Aorta (tissue), 5 donors: Measurements from ENCODE around the gene JMJD6. TPM values are rescaled to one million over a fixed set of nuclear protein-coding genes. Genes with fewer than 3 reads are reported as not detected.
A peak's percentile ranks its signal among the peaks of the same experiment; 100 is the strongest.
"Not testable (repeated sequence)": the region's sequence is repeated elsewhere in the genome, so short reads cannot be mapped to it uniquely, and the experiment has no call there.

Experiments used
- ATAC-seq: fragments of 200-7000 bp; cut with Tn5 transposase; one replicate; pipeline ENCODE4 v1.9.1; 2022; ENCODE audit warnings: moderate library complexity; ENCODE audit not compliant: low FRiP score
- DNase-seq, 2 donors: peaks; one replicate each; pipeline ENCODE4 v3.0.0-alpha.2; 2020
- H3K27ac ChIP-seq, 2 donors: one replicate each; pipeline ENCODE4 v1.5.1; 2013; ENCODE audit warnings: low read length in 2 of 2, mild to moderate bottlenecking in 2 of 2, moderate library complexity in 2 of 2, control low read depth in 1 of 2, inconsistent platforms in 1 of 2, low read depth in 1 of 2
- H3K27me3 ChIP-seq, 2 donors: one replicate each; pipeline ENCODE4 v1.6.1; 2013; ENCODE audit warnings: control low read depth in 1 of 2, low read length in 1 of 2, mild to moderate bottlenecking in 1 of 2, moderate library complexity in 1 of 2; ENCODE audit not compliant: insufficient read depth in 2 of 2, control insufficient read depth in 1 of 2
- H3K36me3 ChIP-seq, 2 donors: one replicate each; pipeline ENCODE4 v1.6.1; 2013; ENCODE audit warnings: control low read depth in 1 of 2, low read length in 1 of 2, mild to moderate bottlenecking in 1 of 2; ENCODE audit not compliant: insufficient read depth in 2 of 2, control insufficient read depth in 1 of 2
- H3K4me1 ChIP-seq, 2 donors: one replicate each; pipeline ENCODE4 v1.6.1; 2013; ENCODE audit warnings: low read length in 2 of 2, control low read depth in 1 of 2, mild to moderate bottlenecking in 1 of 2, moderate library complexity in 1 of 2; ENCODE audit not compliant: insufficient read depth in 2 of 2, control insufficient read depth in 1 of 2
- H3K4me3 ChIP-seq, 2 donors: one replicate each; pipeline ENCODE4 v1.5.1; 2013; ENCODE audit warnings: low read length in 2 of 2, control low read depth in 1 of 2, mild to moderate bottlenecking in 1 of 2
- H3K9me3 ChIP-seq: one replicate; pipeline ENCODE4 v1.6.1; 2013; ENCODE audit warnings: mild to moderate bottlenecking, low read length; ENCODE audit not compliant: control insufficient read depth
- WGBS, 2 donors: extraction: QIAGEN DNeasy Blood & Tissue Kit; methylation state at CpG; one replicate each; pipeline ENCODE4 v1.1.7; 2013; 5-methylcytosine and 5-hydroxymethylcytosine counted together
- intact Hi-C, 2 donors: fragments of 100-400 bp; cut with DNase I; formaldehyde crosslinking; loops; one replicate each; pipeline versions ENCODE4 v1.14.2 to v1.15.0; 2022
- polyA plus RNA-seq, 2 donors: library from polyadenylated mRNA; stranded (reverse); fragments of 200-250 nt; gene quantifications; one replicate each; pipeline ENCODE4 v1.2.3, GENCODE V29; 2013
- total RNA-seq, 2 donors: library from RNA; stranded (reverse); fragmentation: NEBNext Ultra II Directional; extraction: Animal tissue kit (Norgen Biotek cat#: 25700); gene quantifications; one replicate each; pipeline ENCODE4 v1.2.1, GENCODE V29; 2021
- donor health status: healthy with polysubstance abuse.
- donor health status: Bipolar disorder and iron deficiency.
- donor health status: DM: no; HTN: no; CAD: no.
- donor health status: DM: no; HTN: no; CAD: no.
- donor health status: DM: yes; HTN: yes; CAD: no.

The JMJD6 gene
- total and polyA plus RNA-seq, 4 donors: 29.3 to 82.5 (median 45.9) TPM

GRCh38 chr17:76698466-76698977 lies 27.9 kb downstream of the JMJD6 start:
- 44 to 49% methylated on average over 7 of the region's 7 CpGs for WGBS, 2 donors
- not testable (repeated sequence) for H3K4me1 ChIP-seq

GRCh38 chr17:76697702-76698465 lies 28.5 kb downstream of the JMJD6 start:
- Histone ChIP-seq H3K36me3 (no peaks in the 10 kb centered on the region), H3K27me3 (no peaks in the 10 kb centered on the region), H3K27ac (peak overlapping the region in 1 of 2 donors; percentile 54), H3K9me3 (no peaks in the 10 kb centered on the region), H3K4me1 (peaks cover 2 to 7% of the 10 kb centered on the region in 2 donors), H3K4me3 (no peak overlapping the region)
- ATAC-seq: peak; percentile 26
- intact Hi-C loops: no loop called here
- WGBS, 2 donors: 17 to 20% methylated on average over 16 to 17 of the region's 17 CpGs
- peak in 1 of 2 donors; percentile 50 for DNase-seq

More at GRCh38 chr17:76698466-76698977, 27.9 kb downstream of the JMJD6 start:
- peak overlapping the region in 1 of 2 donors; percentile 54 for H3K27ac ChIP-seq
- DNase-seq: peak in 1 of 2 donors; percentile 21
- H3K4me3 ChIP-seq, H3K9me3 ChIP-seq, H3K27me3 ChIP-seq, intact Hi-C loops, H3K36me3 ChIP-seq, ATAC-seq: not testable (repeated sequence)

- Histone ChIP-seq H3K4me1 (peaks cover 2 to 7% of the 10 kb centered on the region in 2 donors), H3K4me3 (no peak overlapping the region), H3K9me3 (no peaks in the 10 kb centered on the region), H3K27me3 (no peaks in the 10 kb centered on the region), H3K27ac (peak overlapping the region; percentile 18 to 54), H3K36me3 (no peaks in the 10 kb centered on the region)
- ATAC-seq (no peak), DNase-seq (peak; percentile 43 to 60)
- WGBS, 2 donors: 70 to 72% methylated on average over 25 of the region's 25 CpGs
- intact Hi-C loops: no loop called here
Observed at GRCh38 chr17:76696763-76697701, 29.4 kb downstream of the JMJD6 start.

- Histone ChIP-seq H3K27ac (peak overlapping the region in 1 of 2 donors; percentile 20), H3K36me3 (no peaks in the 10 kb centered on the region), H3K4me1 (peaks cover 2 to 7% of the 10 kb centered on the region in 2 donors), H3K27me3 (no peaks in the 10 kb centered on the region), H3K4me3 (no peak overlapping the region), H3K9me3 (no peaks in the 10 kb centered on the region)
- intact Hi-C loops: no loop called here
- DNase-seq: peak; percentile 41 to 52
- ATAC-seq: no peak
- WGBS, 2 donors: 43 to 69% methylated on average over 16 of the region's 16 CpGs
Observed at GRCh38 chr17:76695059-76695831, 31.2 kb downstream of the JMJD6 start.

GRCh38 chr17:76691379-76692191 lies 34.8 kb downstream of the JMJD6 start:
- WGBS, 2 donors: 71 to 85% methylated on average over 14 of the region's 14 CpGs
- H3K4me3 ChIP-seq: no peak overlapping the region
- intact Hi-C loops: no loop called here
- ATAC-seq (no peak), DNase-seq (peak; percentile 14 to 49)
- no peaks in the 10 kb centered on the region for H3K9me3 ChIP-seq
- no peaks in the 10 kb centered on the region for H3K27me3 ChIP-seq
- H3K36me3 ChIP-seq: no peaks in the 10 kb centered on the region
- H3K27ac ChIP-seq: no peak overlapping the region
- H3K4me1 ChIP-seq: no peaks in the 10 kb centered on the region

GRCh38 chr17:76690596-76691280 lies 35.7 kb downstream of the JMJD6 start:
- H3K27me3 ChIP-seq: no peaks in the 10 kb centered on the region
- H3K27ac ChIP-seq: no peak overlapping the region
- intact Hi-C loops: no loop called here
- ATAC-seq: no peak
- no peaks in the 10 kb centered on the region for H3K36me3 ChIP-seq
- H3K9me3 ChIP-seq: no peaks in the 10 kb centered on the region
- no peak overlapping the region for H3K4me3 ChIP-seq
- H3K4me1 ChIP-seq: no peaks in the 10 kb centered on the region
- WGBS, 2 donors: 83 to 84% methylated on average over 13 of the region's 13 CpGs
- DNase-seq: peak; percentile 17 to 25

GRCh38 chr17:76689859-76690258 lies 36.5 kb downstream of the JMJD6 start:
- H3K27me3 ChIP-seq: no peaks in the 10 kb centered on the region
- H3K9me3 ChIP-seq: no peaks in the 10 kb centered on the region
- H3K36me3 ChIP-seq: no peaks in the 10 kb centered on the region
- no peak for DNase-seq
- 88 to 93% methylated on average over 11 of the region's 11 CpGs for WGBS, 2 donors
- H3K4me3 ChIP-seq: no peak overlapping the region
- H3K4me1 ChIP-seq: no peaks in the 10 kb centered on the region
- ATAC-seq: no peak
- H3K27ac ChIP-seq: no peak overlapping the region
- intact Hi-C loops: loop anchor here in 1 of 2 donors (2.0 kb wide), 1 partner anchor 25 kb away; no protein-coding TSS in a partner anchor
